A549 (cell line): Measurements from ENCODE around the gene BCKDHA. TPM values are rescaled to one million over a fixed set of nuclear protein-coding genes. Genes with fewer than 3 reads are reported as not detected.

ENCODE experiments used
- ATAC-seq, 2 experiments: fragments of 200-7000 bp in 1 of 2; fragments of >200 bp in 1 of 2; cut with Nextera tagmentation in 1 of 2; cut with Tn5 transposase in 1 of 2; 3 replicates each; pipeline versions ENCODE4 v1.8.0 to v1.9.1; 2018 to 2020; ENCODE audit warnings: mild to moderate bottlenecking in 1 of 2, moderate library complexity in 1 of 2
- CTCF ChIA-PET: fragments of 300-600 bp; sonication (Branson Sonifier 250); formaldehyde crosslinking; extraction: SDS; loops from one replicate; lab custom pipeline; 2021; ENCODE audit warnings: antibody characterized with exemption, inconsistent platforms; lab: Yijun Ruan, JAX
- POLR2A ChIA-PET: fragments of 350-600 bp; formaldehyde crosslinking; extraction: SDS; loops from one replicate; lab custom pipeline; 2021; ENCODE audit warnings: antibody characterized with exemption, inconsistent platforms; lab: Yijun Ruan, JAX
- DNase-seq, 2 experiments: peaks; one replicate each; pipeline versions ENCODE4 v3.0.0 to v3.0.0-alpha.2; 2011 to 2016; ENCODE audit warnings: low read depth in 1 of 2, low spot score in 1 of 2
- FAIRE-seq: peaks from 2 replicates; lab custom pipeline; 2011; peaks lifted over from hg19 to GRCh38; lab: Jason Lieb, UNC
- H3K27ac ChIP-seq, 2 experiments: fragments of >200 bp; sonication (Bioruptor Twin); formaldehyde crosslinking; 3 replicates each; pipeline ENCODE4 v1.5.1; 2016 to 2017
- H3K4me1 ChIP-seq: fragments of >200 bp; sonication (Bioruptor Twin); formaldehyde crosslinking; 3 replicates; pipeline ENCODE4 v1.6.1; 2016
- H3K4me2 ChIP-seq: fragments of >200 bp; sonication (Bioruptor Twin); formaldehyde crosslinking; 3 replicates; pipeline ENCODE4 v1.6.1; 2016
- H3K4me3 ChIP-seq: fragments of >200 bp; sonication (Bioruptor Twin); formaldehyde crosslinking; 3 replicates; pipeline ENCODE4 v1.5.1; 2016
- H3K9me3 ChIP-seq: fragments of >200 bp; sonication (Bioruptor Twin); formaldehyde crosslinking; 3 replicates; pipeline ENCODE4 v1.6.1; 2016
- EHF ChIP-seq: fragments of 250-450 bp; sonication (Bioruptor Pico); IDR thresholded peaks from 2 replicates; pipeline ENCODE4 v1.5.0; 2020; ENCODE audit warnings: mild to moderate bottlenecking
- EHMT2 ChIP-seq: fragments of 200-600 bp; sonication (generic); IDR thresholded peaks from 2 replicates; pipeline ENCODE4 v1.6.1; 2016; ENCODE audit warnings: antibody characterized with exemption, low read depth, mild to moderate bottlenecking, moderate library complexity
- ESRRA ChIP-seq: fragments of 150-350 bp; IDR thresholded peaks from 2 replicates; pipeline ENCODE4 v1.6.1; 2014; ENCODE audit warnings: mild to moderate bottlenecking, low read length, borderline replicate concordance
- FOSB ChIP-seq: fragments of 250-450 bp; sonication (Bioruptor Pico); IDR thresholded peaks from 2 replicates; pipeline ENCODE4 v1.5.0; 2020; ENCODE audit warnings: mild to moderate bottlenecking, moderate library complexity
- FOSL2 ChIP-seq, 2 experiments: fragments of 450-650 bp in 1 of 2; fragments of >200 bp in 1 of 2; sonication (Bioruptor Twin) in 1 of 2; formaldehyde crosslinking; IDR thresholded peaks; 2 replicates each; pipeline versions ENCODE4 v1.5.0 to v1.6.1; 2016 to 2020; ENCODE audit warnings: mild to moderate bottlenecking in 1 of 2, moderate library complexity in 1 of 2
- HEYL ChIP-seq: fragments of 250-450 bp; sonication (Bioruptor Pico); IDR thresholded peaks from 2 replicates; pipeline ENCODE4 v1.8.0; 2021; ENCODE audit warnings: mild to moderate bottlenecking, moderate library complexity
- HOXB13 ChIP-seq: fragments of 250-450 bp; sonication (Bioruptor Pico); IDR thresholded peaks from 2 replicates; pipeline ENCODE4 v1.5.0; 2020; ENCODE audit warnings: low read depth, mild to moderate bottlenecking, moderate library complexity
- JUN ChIP-seq, 2 experiments: fragments of >200 bp; sonication (Bioruptor Twin); formaldehyde crosslinking; IDR thresholded peaks; 2 replicates in 1 of 2; 3 replicates in 1 of 2; pipeline ENCODE4 v1.6.1; 2016 to 2017
- KDM1A ChIP-seq: fragments of 200-600 bp; sonication (generic); IDR thresholded peaks from 2 replicates; pipeline ENCODE4 v1.6.1; 2016; ENCODE audit warnings: low read depth, mild to moderate bottlenecking
- NPAS2 ChIP-seq: fragments of 250-450 bp; sonication (Bioruptor Pico); IDR thresholded peaks from 2 replicates; pipeline ENCODE4 v1.8.0; 2022; ENCODE audit warnings: mild to moderate bottlenecking, moderate library complexity, borderline replicate concordance
- POLR2A ChIP-seq: IDR thresholded peaks from 2 replicates; pipeline ENCODE4 v1.6.1; 2012; ENCODE audit warnings: mild to moderate bottlenecking, low read length
- RAD21 ChIP-seq, 2 experiments: fragments of >200 bp in 1 of 2; sonication (Bioruptor Twin) in 1 of 2; formaldehyde crosslinking in 1 of 2; IDR thresholded peaks in 1 of 2; conservative IDR thresholded peaks in 1 of 2; 2 replicates in 1 of 2; 3 replicates in 1 of 2; pipeline ENCODE4 v1.6.1; 2012 to 2018; ENCODE audit warnings: inconsistent platforms in 1 of 2
- TP53 ChIP-seq: fragments of 250-450 bp; sonication (Bioruptor Pico); IDR thresholded peaks from 2 replicates; pipeline ENCODE4 v1.5.0; 2021; ENCODE audit warnings: mild to moderate bottlenecking, moderate library complexity
- WGBS: methylation state at CpG from one replicate; pipeline ENCODE4 v1.1.6; 2017; ENCODE audit errors: missing lambda C conversion rate; 5-methylcytosine and 5-hydroxymethylcytosine counted together
- polyA plus RNA-seq, 4 experiments: library from polyadenylated mRNA; depleted of rRNA in 3 of 4; stranded (reverse); fragments of >200 nt; fragmentation: RNase III in 1 of 4; extraction: RNeasy Plus Mini Kit Qiagen cat#74134 plus additional on column Dnase treatment in 1 of 4; gene quantifications; 2 replicates in 3 of 4; 3 replicates in 1 of 4; pipeline ENCODE4 v1.2.3, GENCODE V29; 2011 to 2017
- TF ChIP-seq, protein P1 (sequence below): fragments of 250-450 bp; sonication (Bioruptor Pico); IDR thresholded peaks from 2 replicates; pipeline ENCODE4 v1.5.0; 2020; ENCODE audit warnings: low read depth, mild to moderate bottlenecking, moderate library complexity
- TF ChIP-seq, protein P2 (sequence below): fragments of 250-450 bp; sonication (Bioruptor Pico); IDR thresholded peaks from 2 replicates; pipeline ENCODE4 v1.5.0; 2021; ENCODE audit warnings: mild to moderate bottlenecking, moderate library complexity, borderline replicate concordance
- TF ChIP-seq, protein P3 (sequence below): fragments of 150-350 bp; IDR thresholded peaks from 2 replicates; pipeline ENCODE4 v1.6.1; 2014; ENCODE audit warnings: low read depth, mild to moderate bottlenecking, low read length
- TF ChIP-seq, protein P4 (sequence below): fragments of >200 bp; sonication (Bioruptor Twin); formaldehyde crosslinking; IDR thresholded peaks from 3 replicates; pipeline ENCODE4 v1.5.1; 2016
- TF ChIP-seq, protein P5 (sequence below): fragments of >200 bp; sonication (Bioruptor Twin); formaldehyde crosslinking; IDR thresholded peaks from 2 replicates; pipeline ENCODE4 v1.6.1; 2016

The BCKDHA gene
- polyA plus RNA-seq, 2 of the 4 experiments (the other 2 are of a cell fraction): 42.9 to 44.4 TPM

DNA sequence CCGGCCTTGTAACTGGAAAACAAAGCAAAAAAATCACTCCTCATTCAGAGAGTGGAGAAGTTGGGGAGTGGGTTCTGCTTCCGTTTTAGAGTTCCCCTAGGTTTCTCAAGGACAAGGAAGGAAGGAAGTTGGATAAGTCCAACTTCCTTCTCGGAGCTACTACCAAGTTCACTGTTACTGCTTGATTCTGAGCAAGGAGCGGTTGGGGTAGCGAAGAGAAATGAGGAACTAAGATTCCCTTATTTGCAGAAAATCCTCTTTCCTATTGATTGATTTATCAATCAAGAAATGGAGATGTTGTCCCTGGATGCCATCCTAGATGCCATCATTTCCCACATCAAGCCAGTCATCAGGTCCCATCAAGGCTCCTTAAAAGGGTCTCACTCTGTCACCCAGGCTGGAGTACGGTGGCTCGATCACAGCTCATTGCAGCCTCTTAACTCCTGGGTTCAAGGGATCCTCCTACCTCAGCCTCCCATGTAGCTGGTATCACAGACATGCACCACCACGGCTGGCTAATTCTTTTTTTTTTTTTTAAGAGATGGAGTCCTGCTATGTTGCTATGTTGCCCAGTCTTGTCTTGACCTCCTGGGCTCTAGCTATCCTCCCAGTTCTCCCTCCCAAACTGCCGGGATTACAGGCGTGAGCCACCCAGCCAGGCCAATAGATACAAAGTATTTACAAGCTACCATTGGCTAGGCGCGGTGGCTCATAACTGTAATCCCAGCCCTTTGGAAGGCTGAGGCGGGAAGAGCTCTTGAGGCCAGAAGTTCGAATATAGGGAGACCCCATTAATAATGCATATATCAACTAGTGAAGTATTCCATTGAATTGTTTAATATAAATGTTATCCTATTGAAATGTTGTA is 32.9 kb upstream of the BCKDHA start:
- H3K4me1 ChIP-seq: peaks cover 51% of the 10 kb centered on the region
- peak overlapping the region; percentile 92 to 94 for H3K27ac ChIP-seq
- ChIA-PET POLR2A (interaction anchor here (0.5 to 4.5 kb wide), 29 partner anchors 8 to 901 kb away, joined by 3 to 96 read pairs (median 5); partner anchors contain the start of genes ACTMAP, DMAC2, HNRNPUL1 and RAB4B), CTCF (interaction anchor here (0.6 to 13.8 kb wide), 20 partner anchors 8 to 845 kb away, joined by 3 to 197 read pairs (median 4); partner anchors contain the start of genes CCDC97, DMAC2, HNRNPUL1 and TGFB1)
- no peak for DNase-seq
- peak in 1 of 2 experiments; percentile 5; a peak in 1 of 6 replicates for ATAC-seq
- H3K9me3 ChIP-seq: no peaks in the 10 kb centered on the region
- WGBS: 73% methylated on average over 14 of the region's 14 CpGs
- H3K4me2 ChIP-seq: peak overlapping the region; percentile 77
- TF ChIP-seq ESRRA (no peak), JUN (IDR thresholded peaks at IDR 0.05) (no peak), POLR2A (0 out of 2 replicates have a peak, but pooled peaks have one; percentile 1), FOSB (CRISPR knock-in tag) (peak; percentile 34; the same call in 1 of the 2 replicates), FOSL2 (IDR thresholded peaks at IDR 0.05) (no peak), FOSL2 (CRISPR knock-in tag; IDR thresholded peaks at IDR 0.05) (no peak), HOXB13 (CRISPR knock-in tag) (peak; percentile 68; the same call in 1 of the 2 replicates), HEYL (no peak), NPAS2 (CRISPR knock-in tag) (no peak), KDM1A (0 out of 2 replicates have a peak, but pooled peaks have one; percentile 10), EHMT2 (0 out of 2 replicates have a peak, but pooled peaks have one; percentile 61), TP53 (CRISPR knock-in tag) (0 out of 2 replicates have a peak, but pooled peaks have one; percentile 1), EHF (CRISPR knock-in tag) (peak; percentile 60; the same call in 1 of the 2 replicates)
- TF ChIP-seq, protein P1, sequence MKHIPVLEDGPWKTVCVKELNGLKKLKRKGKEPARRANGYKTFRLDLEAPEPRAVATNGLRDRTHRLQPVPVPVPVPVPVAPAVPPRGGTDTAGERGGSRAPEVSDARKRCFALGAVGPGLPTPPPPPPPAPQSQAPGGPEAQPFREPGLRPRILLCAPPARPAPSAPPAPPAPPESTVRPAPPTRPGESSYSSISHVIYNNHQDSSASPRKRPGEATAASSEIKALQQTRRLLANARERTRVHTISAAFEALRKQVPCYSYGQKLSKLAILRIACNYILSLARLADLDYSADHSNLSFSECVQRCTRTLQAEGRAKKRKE (CRISPR knock-in tag): 0 out of 2 replicates have a peak, but pooled peaks have one; percentile 48
- TF ChIP-seq, protein P2, sequence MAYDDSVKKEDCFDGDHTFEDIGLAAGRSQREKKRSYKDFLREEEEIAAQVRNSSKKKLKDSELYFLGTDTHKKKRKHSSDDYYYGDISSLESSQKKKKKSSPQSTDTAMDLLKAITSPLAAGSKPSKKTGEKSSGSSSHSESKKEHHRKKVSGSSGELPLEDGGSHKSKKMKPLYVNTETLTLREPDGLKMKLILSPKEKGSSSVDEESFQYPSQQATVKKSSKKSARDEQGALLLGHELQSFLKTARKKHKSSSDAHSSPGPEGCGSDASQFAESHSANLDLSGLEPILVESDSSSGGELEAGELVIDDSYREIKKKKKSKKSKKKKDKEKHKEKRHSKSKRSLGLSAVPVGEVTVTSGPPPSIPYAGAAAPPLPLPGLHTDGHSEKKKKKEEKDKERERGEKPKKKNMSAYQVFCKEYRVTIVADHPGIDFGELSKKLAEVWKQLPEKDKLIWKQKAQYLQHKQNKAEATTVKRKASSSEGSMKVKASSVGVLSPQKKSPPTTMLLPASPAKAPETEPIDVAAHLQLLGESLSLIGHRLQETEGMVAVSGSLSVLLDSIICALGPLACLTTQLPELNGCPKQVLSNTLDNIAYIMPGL (CRISPR knock-in tag): peak; percentile 46; the same call in 1 of the 2 replicates
- TF ChIP-seq, protein P3, sequence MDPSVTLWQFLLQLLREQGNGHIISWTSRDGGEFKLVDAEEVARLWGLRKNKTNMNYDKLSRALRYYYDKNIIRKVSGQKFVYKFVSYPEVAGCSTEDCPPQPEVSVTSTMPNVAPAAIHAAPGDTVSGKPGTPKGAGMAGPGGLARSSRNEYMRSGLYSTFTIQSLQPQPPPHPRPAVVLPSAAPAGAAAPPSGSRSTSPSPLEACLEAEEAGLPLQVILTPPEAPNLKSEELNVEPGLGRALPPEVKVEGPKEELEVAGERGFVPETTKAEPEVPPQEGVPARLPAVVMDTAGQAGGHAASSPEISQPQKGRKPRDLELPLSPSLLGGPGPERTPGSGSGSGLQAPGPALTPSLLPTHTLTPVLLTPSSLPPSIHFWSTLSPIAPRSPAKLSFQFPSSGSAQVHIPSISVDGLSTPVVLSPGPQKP: no peak
- peak overlapping the region; percentile 66 for H3K4me3 ChIP-seq
- peak; percentile 13 for FAIRE-seq

DNA sequence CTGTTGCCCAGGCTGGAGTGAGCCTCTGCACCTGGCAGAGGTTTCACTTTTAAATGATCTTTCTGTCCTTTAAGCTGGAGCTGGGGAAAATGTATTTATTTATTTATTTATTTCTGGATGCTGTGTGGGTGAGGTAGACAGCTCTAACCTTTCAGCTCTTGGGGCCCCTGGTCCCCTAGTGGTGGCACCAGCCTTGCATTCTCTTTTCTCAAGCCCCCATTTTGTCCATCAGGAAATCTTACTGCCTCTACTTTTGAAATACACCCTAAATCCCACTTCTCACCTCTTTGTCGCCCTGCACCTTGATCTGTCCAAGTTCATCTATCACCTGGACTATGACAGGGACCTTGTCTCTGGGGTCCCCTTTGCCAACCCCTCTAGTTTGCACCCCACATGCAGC is 31.5 kb upstream of the BCKDHA start:
- WGBS: 96% methylated on average over 1 of the region's 1 CpG
- Histone ChIP-seq H3K4me3 (no peak overlapping the region), H3K4me1 (peaks cover 51% of the 10 kb centered on the region), H3K27ac (peak overlapping the region in 1 of 2 experiments; percentile 86; a peak in 3 of 6 replicates), H3K4me2 (0 out of 3 replicates have a peak overlapping the region, but pooled peaks have one; percentile 3), H3K9me3 (no peaks in the 10 kb centered on the region)
- ChIA-PET POLR2A (interaction anchor here (0.6 to 4.5 kb wide), 3 partner anchors 9 to 73 kb away, joined by 3 to 96 read pairs (median 51); partner anchors contain the start of genes DMAC2 and TGFB1), CTCF (interaction anchor here (0.7 to 13.8 kb wide), 11 partner anchors 11 to 204 kb away, joined by 3 to 197 read pairs (median 11); partner anchors contain the start of genes CCDC97, DMAC2, TGFB1 and TMEM91)
- DNase-seq (peak; percentile 70 to 78), FAIRE-seq (no peak), ATAC-seq (no peak)
- TF ChIP-seq RAD21 (conservative IDR thresholded peaks at IDR 0.05 in 1 of 2, IDR thresholded peaks at IDR 0.05 in 1 of 2): 0 out of 5 replicates have a peak, but pooled peaks of 1 of the 2 experiments have one; percentile 29
- TF ChIP-seq, protein P4, sequence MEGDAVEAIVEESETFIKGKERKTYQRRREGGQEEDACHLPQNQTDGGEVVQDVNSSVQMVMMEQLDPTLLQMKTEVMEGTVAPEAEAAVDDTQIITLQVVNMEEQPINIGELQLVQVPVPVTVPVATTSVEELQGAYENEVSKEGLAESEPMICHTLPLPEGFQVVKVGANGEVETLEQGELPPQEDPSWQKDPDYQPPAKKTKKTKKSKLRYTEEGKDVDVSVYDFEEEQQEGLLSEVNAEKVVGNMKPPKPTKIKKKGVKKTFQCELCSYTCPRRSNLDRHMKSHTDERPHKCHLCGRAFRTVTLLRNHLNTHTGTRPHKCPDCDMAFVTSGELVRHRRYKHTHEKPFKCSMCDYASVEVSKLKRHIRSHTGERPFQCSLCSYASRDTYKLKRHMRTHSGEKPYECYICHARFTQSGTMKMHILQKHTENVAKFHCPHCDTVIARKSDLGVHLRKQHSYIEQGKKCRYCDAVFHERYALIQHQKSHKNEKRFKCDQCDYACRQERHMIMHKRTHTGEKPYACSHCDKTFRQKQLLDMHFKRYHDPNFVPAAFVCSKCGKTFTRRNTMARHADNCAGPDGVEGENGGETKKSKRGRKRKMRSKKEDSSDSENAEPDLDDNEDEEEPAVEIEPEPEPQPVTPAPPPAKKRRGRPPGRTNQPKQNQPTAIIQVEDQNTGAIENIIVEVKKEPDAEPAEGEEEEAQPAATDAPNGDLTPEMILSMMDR: peak; percentile 26; the same call in 2 of the 3 replicates
- TF ChIP-seq, protein P5, sequence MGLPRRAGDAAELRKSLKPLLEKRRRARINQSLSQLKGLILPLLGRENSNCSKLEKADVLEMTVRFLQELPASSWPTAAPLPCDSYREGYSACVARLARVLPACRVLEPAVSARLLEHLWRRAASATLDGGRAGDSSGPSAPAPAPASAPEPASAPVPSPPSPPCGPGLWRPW: no peak
